GM12864 (cell line): Measurements from ENCODE around the gene S100A12.

Experiments
- DNase-seq: peaks from one replicate; pipeline ENCODE4 v3.0.0-alpha.2; 2011; ENCODE audit warnings: low read depth
- H3K4me3 ChIP-seq: 2 replicates; pipeline ENCODE4 v1.5.1; 2011; ENCODE audit warnings: mild to moderate bottlenecking, low read depth, low read length, control low read depth
- CTCF ChIP-seq: IDR thresholded peaks from 2 replicates; pipeline ENCODE4 v1.5.1; 2011; ENCODE audit warnings: low read depth, mild to moderate bottlenecking, moderate library complexity, low read length, control low read depth, inconsistent platforms; ENCODE audit errors: missing control alignments

The S100A12 gene

DNA sequence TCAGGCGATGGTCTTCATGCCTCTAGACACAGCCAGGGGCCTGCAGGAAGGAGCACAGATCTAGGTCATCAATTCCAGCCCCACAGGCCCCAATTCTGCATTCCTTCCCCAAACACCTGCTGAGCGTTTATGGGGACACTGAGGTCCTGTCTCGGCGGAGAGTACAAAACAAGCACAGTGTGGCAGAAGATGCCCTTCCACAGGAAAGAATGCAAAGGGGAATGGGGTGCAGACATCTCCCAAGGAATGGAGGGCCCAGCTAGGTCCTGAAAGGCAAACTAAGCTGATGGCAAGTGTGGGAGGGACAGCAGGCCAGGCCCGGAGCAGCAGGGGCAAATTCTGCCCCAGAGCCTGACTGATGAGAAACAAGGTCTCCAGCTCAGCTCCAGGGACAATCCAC is 19.0 kb upstream of the S100A12 start:
- no peak for DNase-seq
- TF ChIP-seq CTCF: no peak
- H3K4me3 ChIP-seq: no peak overlapping the region

- TF ChIP-seq CTCF: peak; percentile 5
- H3K4me3 ChIP-seq: no peak overlapping the region
- no peak for DNase-seq
Observed at GRCh38 chr1:153393926-153394325, 18.5 kb upstream of the S100A12 start.

DNA sequence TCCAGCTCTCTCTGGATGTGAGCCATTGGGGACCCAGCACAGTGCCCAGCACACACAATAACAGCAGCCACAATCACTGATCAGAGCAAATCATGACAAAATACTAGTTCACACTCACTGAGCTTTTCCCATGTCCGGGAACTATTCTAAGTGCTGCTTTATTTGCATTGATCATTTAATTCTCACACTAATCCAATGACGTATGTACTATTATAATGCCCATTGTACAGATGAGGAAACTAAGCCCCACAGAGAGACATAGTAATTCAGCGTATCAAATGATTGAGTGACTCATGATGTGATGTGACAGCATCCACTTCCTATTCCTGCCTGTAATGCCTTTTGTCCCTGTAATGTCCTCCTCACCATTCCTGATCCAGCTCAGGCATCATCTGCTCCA is 17.4 kb upstream of the S100A12 start:
- no peak for TF ChIP-seq CTCF
- DNase-seq: no peak
- H3K4me3 ChIP-seq: no peak overlapping the region

- DNase-seq: no peak
- H3K4me3 ChIP-seq: no peak overlapping the region
- TF ChIP-seq CTCF: no peak
Observed at GRCh38 chr1:153392258-153392657, 16.8 kb upstream of the S100A12 start.

DNA sequence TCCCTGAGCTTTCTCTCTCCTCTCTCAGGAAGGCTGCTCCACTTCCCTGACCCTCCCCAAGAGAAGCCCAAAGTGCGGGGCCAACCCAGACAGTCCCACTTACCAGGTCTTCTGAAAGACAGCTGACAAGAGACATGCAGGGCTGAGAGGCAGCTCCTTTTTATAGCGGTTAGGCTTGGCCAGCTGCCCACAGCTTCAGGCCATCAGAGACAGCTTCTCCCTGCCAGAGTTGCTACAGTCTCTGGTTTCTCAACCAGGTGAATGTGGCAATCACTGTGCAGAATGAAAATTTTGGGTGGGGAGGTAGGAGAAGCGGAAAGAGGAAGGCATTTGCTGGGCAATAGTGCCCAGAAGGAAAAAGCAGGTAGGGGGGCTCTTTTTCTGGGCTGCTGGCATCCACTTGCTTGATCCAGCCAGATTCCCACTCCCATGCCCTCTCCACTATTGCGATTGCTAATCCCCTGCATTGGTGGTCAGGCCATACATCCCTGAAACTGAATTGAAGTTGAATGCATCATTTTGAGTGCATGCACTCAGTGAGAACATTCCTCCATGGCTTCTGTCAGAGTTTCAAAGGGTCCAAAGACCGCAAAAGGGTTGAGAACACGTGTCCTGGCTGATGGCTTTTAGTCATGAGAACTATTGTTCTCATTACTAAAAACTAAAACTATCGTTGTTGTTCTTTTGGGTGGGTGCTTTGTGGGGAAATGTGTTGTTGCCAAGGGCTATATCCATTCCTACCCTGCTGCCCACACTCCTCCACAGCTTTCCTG is 15.7 kb upstream of the S100A12 start, which contains the start of gene S100A8:
Gene S100A8, minus strand, starts transcription at position 136 of the 773 bp plus-strand sequence. CDS start 538 bp downstream, outside the sequence.
- DNase-seq: no peak
- TF ChIP-seq CTCF: no peak
- H3K4me3 ChIP-seq: no peak within 1 kb of the TSS

- DNase-seq: no peak
- no peak for TF ChIP-seq CTCF
- no peak overlapping the region for H3K4me3 ChIP-seq
Observed at GRCh38 chr1:153389973-153390879, 14.8 kb upstream of the S100A12 start.
